ENCODE results near the gene ZCCHC7.

ZCCHC7 gene

DNA sequence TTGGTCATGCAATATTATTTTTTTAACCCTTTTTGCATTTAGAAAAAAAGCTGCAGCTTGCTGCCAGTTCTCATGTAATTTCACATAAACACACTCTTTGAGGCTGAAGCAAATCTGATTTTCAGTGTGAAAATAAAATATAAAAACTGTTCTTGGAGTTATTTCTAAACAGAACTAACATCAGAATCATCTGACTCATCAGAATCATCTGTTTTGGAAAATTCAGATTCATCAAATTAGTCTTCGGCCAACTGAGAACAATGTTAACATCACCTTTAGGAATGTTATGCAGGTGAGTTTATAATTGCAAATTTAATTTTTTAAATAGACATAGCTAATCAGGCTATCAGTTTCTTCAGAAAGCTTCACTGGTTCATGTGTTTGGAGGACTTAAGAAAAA, 45.3 kb downstream of the ZCCHC7 start:
- Histone ChIP-seq H2AFZ (ENCODE audit: low read depth) (no peak overlapping the region), H3K27ac (no peak overlapping the region), H3K4me1 (ENCODE audit: low read depth, poor library complexity, severe bottlenecking) (no peaks in the 10 kb centered on the region), H4K20me1 (ENCODE audit: insufficient read depth) (no peaks in the 10 kb centered on the region), H3K4me3 (IDR thresholded peaks at IDR 0.05; ENCODE audit: insufficient read depth, low read depth, low read length) (no peak overlapping the region), H3K4me2 (no peak overlapping the region), H3K27me3 (ENCODE audit: insufficient read depth, low read depth) (no peaks in the 10 kb centered on the region), H3K36me3 (ENCODE audit: insufficient read depth) (no peaks in the 10 kb centered on the region), H3K79me2 (ENCODE audit: insufficient read depth, low read depth) (no peaks in the 10 kb centered on the region), H3K9ac (no peak overlapping the region)
- TF ChIP-seq, protein P1, sequence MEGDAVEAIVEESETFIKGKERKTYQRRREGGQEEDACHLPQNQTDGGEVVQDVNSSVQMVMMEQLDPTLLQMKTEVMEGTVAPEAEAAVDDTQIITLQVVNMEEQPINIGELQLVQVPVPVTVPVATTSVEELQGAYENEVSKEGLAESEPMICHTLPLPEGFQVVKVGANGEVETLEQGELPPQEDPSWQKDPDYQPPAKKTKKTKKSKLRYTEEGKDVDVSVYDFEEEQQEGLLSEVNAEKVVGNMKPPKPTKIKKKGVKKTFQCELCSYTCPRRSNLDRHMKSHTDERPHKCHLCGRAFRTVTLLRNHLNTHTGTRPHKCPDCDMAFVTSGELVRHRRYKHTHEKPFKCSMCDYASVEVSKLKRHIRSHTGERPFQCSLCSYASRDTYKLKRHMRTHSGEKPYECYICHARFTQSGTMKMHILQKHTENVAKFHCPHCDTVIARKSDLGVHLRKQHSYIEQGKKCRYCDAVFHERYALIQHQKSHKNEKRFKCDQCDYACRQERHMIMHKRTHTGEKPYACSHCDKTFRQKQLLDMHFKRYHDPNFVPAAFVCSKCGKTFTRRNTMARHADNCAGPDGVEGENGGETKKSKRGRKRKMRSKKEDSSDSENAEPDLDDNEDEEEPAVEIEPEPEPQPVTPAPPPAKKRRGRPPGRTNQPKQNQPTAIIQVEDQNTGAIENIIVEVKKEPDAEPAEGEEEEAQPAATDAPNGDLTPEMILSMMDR (conservative IDR thresholded peaks at IDR 0.05; ENCODE audit: low read depth, low read length), result no peak

- no peaks in the 10 kb centered on the region for H3K79me2 ChIP-seq (ENCODE audit: insufficient read depth, low read depth)
- H4K20me1 ChIP-seq (ENCODE audit: insufficient read depth), result no peaks in the 10 kb centered on the region
- no peaks in the 10 kb centered on the region for H3K4me1 ChIP-seq (ENCODE audit: low read depth, poor library complexity, severe bottlenecking)
- no peaks in the 10 kb centered on the region for H3K36me3 ChIP-seq (ENCODE audit: insufficient read depth)
- H3K4me2 ChIP-seq, result no peak overlapping the region
- TF ChIP-seq, protein P1 (conservative IDR thresholded peaks at IDR 0.05; ENCODE audit: low read depth, low read length), result no peak
- no peak overlapping the region for H3K9ac ChIP-seq
- H2AFZ ChIP-seq (ENCODE audit: low read depth), result no peak overlapping the region
- H3K27me3 ChIP-seq (ENCODE audit: insufficient read depth, low read depth), result no peaks in the 10 kb centered on the region
- no peak overlapping the region for H3K4me3 ChIP-seq (IDR thresholded peaks at IDR 0.05; ENCODE audit: insufficient read depth, low read depth, low read length)
- no peak overlapping the region for H3K27ac ChIP-seq
These were observed 47.2 kb downstream of the ZCCHC7 start for GRCh38 chr9:37167456-37168047.

DNA sequence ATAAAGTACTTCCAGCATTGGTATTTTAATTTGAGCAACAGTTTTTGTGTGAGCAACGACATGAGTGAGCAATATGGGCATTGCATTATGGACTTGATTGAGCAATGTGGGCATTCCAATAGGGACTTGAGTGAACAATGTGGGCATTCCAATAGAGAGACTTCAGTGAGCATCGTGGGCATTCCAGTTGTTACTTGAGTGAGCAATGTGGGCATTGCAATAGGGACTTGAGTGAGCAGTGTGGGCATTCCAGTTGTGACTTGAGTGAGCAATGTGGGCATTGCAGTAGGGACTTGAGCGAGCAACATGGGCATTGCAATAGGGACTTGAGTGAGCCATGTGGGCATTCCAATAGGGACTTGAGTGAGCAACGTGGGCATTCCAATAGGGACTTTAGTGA, 52.2 kb downstream of the ZCCHC7 start:
- H2AFZ ChIP-seq (ENCODE audit: low read depth), result no peak overlapping the region
- no peaks in the 10 kb centered on the region for H3K27me3 ChIP-seq (ENCODE audit: insufficient read depth, low read depth)
- no peaks in the 10 kb centered on the region for H3K36me3 ChIP-seq (ENCODE audit: insufficient read depth)
- no peak overlapping the region for H3K27ac ChIP-seq
- H4K20me1 ChIP-seq (ENCODE audit: insufficient read depth), result no peaks in the 10 kb centered on the region
- TF ChIP-seq, protein P1 (conservative IDR thresholded peaks at IDR 0.05; ENCODE audit: low read depth, low read length), result no peak
- H3K4me2 ChIP-seq, result no peak overlapping the region
- no peak overlapping the region for H3K4me3 ChIP-seq (IDR thresholded peaks at IDR 0.05; ENCODE audit: insufficient read depth, low read depth, low read length)
- no peaks in the 10 kb centered on the region for H3K79me2 ChIP-seq (ENCODE audit: insufficient read depth, low read depth)
- H3K9ac ChIP-seq, result no peak overlapping the region
- no peaks in the 10 kb centered on the region for H3K4me1 ChIP-seq (ENCODE audit: low read depth, poor library complexity, severe bottlenecking)

- no peak overlapping the region for H2AFZ ChIP-seq (ENCODE audit: low read depth)
- H3K36me3 ChIP-seq (ENCODE audit: insufficient read depth), result no peaks in the 10 kb centered on the region
- no peaks in the 10 kb centered on the region for H4K20me1 ChIP-seq (ENCODE audit: insufficient read depth)
- TF ChIP-seq, protein P1 (conservative IDR thresholded peaks at IDR 0.05; ENCODE audit: low read depth, low read length), result no peak
- no peak overlapping the region for H3K4me2 ChIP-seq
- no peak overlapping the region for H3K27ac ChIP-seq
- H3K79me2 ChIP-seq (ENCODE audit: insufficient read depth, low read depth), result no peaks in the 10 kb centered on the region
- H3K9ac ChIP-seq, result no peak overlapping the region
- H3K4me3 ChIP-seq (IDR thresholded peaks at IDR 0.05; ENCODE audit: insufficient read depth, low read depth, low read length), result no peak overlapping the region
- H3K27me3 ChIP-seq (ENCODE audit: insufficient read depth, low read depth), result no peaks in the 10 kb centered on the region
- no peaks in the 10 kb centered on the region for H3K4me1 ChIP-seq (ENCODE audit: low read depth, poor library complexity, severe bottlenecking)
These were observed 53.9 kb downstream of the ZCCHC7 start for GRCh38 chr9:37174247-37174646.
